ENCODE data around the gene SOX6. TPM values are rescaled to one million over a fixed set of nuclear protein-coding genes. Genes with fewer than 3 reads are reported as not detected.

SOX6 gene
- total RNA-seq, 4 donors from 2014 or later: 5.7 to 23.8 (median 18.4) TPM

DNA sequence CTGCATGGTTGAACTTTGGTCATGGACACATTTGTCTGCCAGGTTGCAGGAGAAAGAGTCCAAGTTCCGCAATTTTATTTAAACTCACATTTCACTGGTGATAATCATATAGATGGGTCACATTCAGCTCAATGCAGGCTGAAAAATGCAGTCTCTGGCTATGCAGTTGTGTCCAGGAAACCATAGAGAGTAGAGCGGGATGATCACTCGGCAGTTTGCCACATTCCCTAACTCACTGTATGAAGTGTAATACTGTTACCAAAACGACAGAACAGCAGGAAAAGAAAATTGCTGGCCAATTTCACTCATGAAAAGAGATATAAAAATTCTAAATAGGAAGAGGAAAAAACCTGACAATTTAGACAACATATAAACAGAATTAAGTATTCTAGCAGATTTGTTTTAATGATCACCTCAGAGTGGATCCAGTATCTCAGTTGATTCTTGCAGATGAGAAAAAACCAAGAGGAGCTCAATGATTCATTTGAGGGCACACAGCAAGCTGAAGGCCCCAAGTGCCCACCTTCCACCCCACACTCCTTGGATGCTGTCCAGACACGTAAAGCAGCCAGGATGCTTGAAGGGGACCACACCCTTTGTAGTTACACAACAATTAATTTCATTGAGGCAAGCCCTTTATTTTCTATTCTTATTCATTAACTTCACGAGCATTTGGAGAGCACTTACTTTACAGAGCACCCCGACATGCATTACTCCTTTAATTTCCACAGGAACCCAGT lies 422.3 kb downstream of the SOX6 start:
- Histone ChIP-seq H3K4me1 (no peaks in the 10 kb centered on the region), H3K4me3 (no peak overlapping the region), H3K27me3 (no peaks in the 10 kb centered on the region), H3K27ac (no peak overlapping the region), H3K9me3 (no peaks in the 10 kb centered on the region), H3K36me3 (no peaks in the 10 kb centered on the region)
- 81 to 87% methylated on average over 7 of the region's 7 CpGs for WGBS, 2 donors
- no peak for TF ChIP-seq POLR2A (IDR thresholded peaks at IDR 0.05)
- no peak for DNase-seq (ENCODE audit: low spot score in 2 of 2)

DNA sequence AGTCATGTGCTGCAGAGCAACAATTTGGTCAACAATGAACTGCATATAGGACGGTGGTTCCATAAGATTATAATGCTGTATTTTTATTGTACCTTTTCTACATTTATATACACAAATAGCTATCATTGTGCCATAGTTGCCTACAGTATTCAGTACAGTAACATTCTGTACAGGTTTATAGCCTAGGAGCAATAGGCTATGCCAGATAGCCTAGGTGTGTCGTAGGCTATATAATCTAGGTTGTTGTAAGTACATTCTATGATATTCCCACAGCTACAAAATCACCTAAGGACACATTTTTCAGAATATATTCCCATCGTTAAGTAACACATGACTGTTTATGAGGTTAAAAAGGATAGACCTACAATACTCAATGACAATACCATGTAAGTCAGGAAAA lies 423.9 kb downstream of the SOX6 start:
- no peaks in the 10 kb centered on the region for H3K36me3 ChIP-seq
- 96 to 97% methylated on average over 3 of the region's 3 CpGs for WGBS, 2 donors

DNA sequence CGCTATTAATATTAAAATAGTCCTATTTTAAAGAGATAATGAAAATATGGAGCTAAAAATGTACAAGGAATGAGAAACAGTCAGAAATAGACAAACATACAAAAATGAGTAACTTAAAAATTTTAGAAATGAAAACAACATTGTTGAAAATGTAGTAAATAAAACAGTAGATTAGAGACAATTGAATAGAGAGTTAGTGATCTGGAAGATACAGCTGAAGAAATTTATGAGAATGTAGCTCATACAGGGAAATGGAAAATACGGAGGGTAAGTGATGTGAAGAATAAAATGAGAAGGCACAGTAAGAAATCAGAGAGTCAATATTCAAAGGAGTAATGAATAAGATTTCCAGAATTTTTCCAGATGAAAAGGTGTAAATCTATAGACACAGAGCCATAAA lies 424.8 kb downstream of the SOX6 start:
- Histone ChIP-seq H3K27me3 (no peaks in the 10 kb centered on the region), H3K4me3 (no peak overlapping the region), H3K36me3 (no peaks in the 10 kb centered on the region), H3K4me1 (peaks cover 0 to 6% (median 3%) of the 10 kb centered on the region in 4 donors), H3K27ac (no peak overlapping the region), H3K9me3 (no peaks in the 10 kb centered on the region)
- TF ChIP-seq, protein P1, sequence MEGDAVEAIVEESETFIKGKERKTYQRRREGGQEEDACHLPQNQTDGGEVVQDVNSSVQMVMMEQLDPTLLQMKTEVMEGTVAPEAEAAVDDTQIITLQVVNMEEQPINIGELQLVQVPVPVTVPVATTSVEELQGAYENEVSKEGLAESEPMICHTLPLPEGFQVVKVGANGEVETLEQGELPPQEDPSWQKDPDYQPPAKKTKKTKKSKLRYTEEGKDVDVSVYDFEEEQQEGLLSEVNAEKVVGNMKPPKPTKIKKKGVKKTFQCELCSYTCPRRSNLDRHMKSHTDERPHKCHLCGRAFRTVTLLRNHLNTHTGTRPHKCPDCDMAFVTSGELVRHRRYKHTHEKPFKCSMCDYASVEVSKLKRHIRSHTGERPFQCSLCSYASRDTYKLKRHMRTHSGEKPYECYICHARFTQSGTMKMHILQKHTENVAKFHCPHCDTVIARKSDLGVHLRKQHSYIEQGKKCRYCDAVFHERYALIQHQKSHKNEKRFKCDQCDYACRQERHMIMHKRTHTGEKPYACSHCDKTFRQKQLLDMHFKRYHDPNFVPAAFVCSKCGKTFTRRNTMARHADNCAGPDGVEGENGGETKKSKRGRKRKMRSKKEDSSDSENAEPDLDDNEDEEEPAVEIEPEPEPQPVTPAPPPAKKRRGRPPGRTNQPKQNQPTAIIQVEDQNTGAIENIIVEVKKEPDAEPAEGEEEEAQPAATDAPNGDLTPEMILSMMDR (IDR thresholded peaks at IDR 0.05): no peak
- TF ChIP-seq POLR2A (IDR thresholded peaks at IDR 0.05): no peak
- no peak for TF ChIP-seq EP300 (IDR thresholded peaks at IDR 0.05)
- 93 to 96% methylated on average over 2 of the region's 2 CpGs for WGBS, 2 donors
- no peak for DNase-seq (ENCODE audit: low spot score in 2 of 2)

More for the DNA sequence above, 423.9 kb downstream of the SOX6 start:
- H3K9me3 ChIP-seq: no peaks in the 10 kb centered on the region
- peaks cover 0 to 6% (median 3%) of the 10 kb centered on the region in 4 donors for H3K4me1 ChIP-seq
- H3K27ac ChIP-seq: no peak overlapping the region
- H3K27me3 ChIP-seq: no peaks in the 10 kb centered on the region
- no peak for DNase-seq (ENCODE audit: low spot score in 2 of 2)
- TF ChIP-seq POLR2A (IDR thresholded peaks at IDR 0.05) (no peak), EP300 (IDR thresholded peaks at IDR 0.05) (no peak)
- TF ChIP-seq, protein P1 (IDR thresholded peaks at IDR 0.05): no peak
- H3K4me3 ChIP-seq: no peak overlapping the region

DNA sequence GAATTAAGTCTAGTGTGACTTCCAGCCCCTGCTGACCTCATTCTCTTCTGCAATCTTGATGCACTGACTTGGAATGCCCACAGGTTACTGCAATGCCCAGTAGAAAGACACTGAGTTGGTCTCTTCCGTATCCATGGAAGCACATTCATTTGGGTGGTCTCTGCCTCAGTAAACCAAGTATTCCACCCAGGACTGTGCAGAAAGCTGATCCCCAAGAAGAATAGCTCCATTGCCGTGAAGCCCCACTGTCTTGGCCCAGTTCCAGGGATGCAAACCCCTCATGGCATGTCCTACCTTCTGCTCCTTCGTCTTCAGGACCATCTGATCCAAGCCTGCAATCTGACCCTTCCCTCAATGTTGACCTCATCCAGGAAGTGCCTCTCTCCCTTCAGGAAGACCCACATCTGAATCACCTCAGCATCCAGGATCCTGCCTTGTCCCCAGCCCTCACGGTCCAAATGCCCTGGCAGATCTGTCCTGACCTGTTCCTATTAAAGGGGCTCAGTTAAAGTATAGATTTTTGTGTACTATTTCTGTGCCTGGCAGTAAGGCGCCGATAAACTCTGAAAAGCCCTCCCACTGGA lies 425.8 kb downstream of the SOX6 start:
- Histone ChIP-seq H3K4me1 (peaks cover 0 to 6% (median 3%) of the 10 kb centered on the region in 4 donors), H3K4me3 (no peak overlapping the region), H3K27me3 (no peaks in the 10 kb centered on the region), H3K9me3 (no peaks in the 10 kb centered on the region), H3K27ac (no peak overlapping the region), H3K36me3 (no peaks in the 10 kb centered on the region)
- WGBS, 2 donors: 81 to 85% methylated on average over 6 of the region's 6 CpGs
- TF ChIP-seq, protein P1 (IDR thresholded peaks at IDR 0.05): no peak
- TF ChIP-seq POLR2A (IDR thresholded peaks at IDR 0.05): no peak
- no peak for TF ChIP-seq EP300 (IDR thresholded peaks at IDR 0.05)
- no peak for DNase-seq (ENCODE audit: low spot score in 2 of 2)

DNA sequence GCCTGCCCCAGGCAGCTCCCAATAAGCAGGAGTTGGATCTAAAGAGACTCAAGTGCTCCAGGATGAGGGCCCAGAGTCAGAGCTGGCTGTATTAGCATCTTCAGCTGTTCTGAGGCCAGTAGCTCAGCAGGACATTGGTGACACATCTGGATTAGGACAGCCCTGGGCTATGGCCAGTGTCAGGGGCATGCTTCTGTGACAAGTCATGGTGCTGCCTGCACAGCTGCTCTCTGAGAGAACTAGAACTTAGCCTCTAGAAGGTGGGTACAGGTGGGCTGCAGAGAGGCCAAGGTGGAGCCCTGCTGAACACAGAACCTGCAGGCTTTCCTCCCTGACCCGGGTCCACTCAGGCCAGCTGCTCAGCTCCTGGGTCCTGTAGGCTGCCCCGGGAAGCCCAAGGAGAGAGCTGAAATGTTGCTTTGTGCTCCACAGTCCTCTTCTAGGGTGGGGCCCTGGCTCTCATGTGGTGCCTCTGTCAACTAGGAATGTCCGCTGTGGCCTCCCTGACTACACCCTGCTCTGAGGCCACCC lies 426.9 kb downstream of the SOX6 start:
- H3K4me3 ChIP-seq: no peak overlapping the region
- no peaks in the 10 kb centered on the region for H3K9me3 ChIP-seq
- H3K27ac ChIP-seq: no peak overlapping the region
- H3K27me3 ChIP-seq: no peaks in the 10 kb centered on the region
- H3K36me3 ChIP-seq: no peaks in the 10 kb centered on the region
- TF ChIP-seq, protein P1 (IDR thresholded peaks at IDR 0.05): no peak
- TF ChIP-seq EP300 (IDR thresholded peaks at IDR 0.05) (no peak), POLR2A (IDR thresholded peaks at IDR 0.05) (no peak)
- 90 to 100% methylated on average over 3 of the region's 3 CpGs for WGBS, 2 donors
- no peak for DNase-seq (ENCODE audit: low spot score in 2 of 2)
- peaks cover 0 to 6% (median 3%) of the 10 kb centered on the region in 4 donors for H3K4me1 ChIP-seq
